HG03571 (cell line): ENCODE results near the gene MED4.

Source experiments
- ATAC-seq: cut with Tn5 transposase; IDR thresholded peaks from one replicate; pipeline ENCODE4 v1.9.1; 2021; ENCODE audit not compliant: unreplicated experiment

Gene MED4

GRCh38 chr13:48038761-48039160 lies 56.1 kb downstream of the MED4 start:
- no peak for ATAC-seq

GRCh38 chr13:48037346-48038173 lies 57.3 kb downstream of the MED4 start, which contains the start of gene NUDT15:
Gene NUDT15 (plus strand): TSS chr13:48037726. CDS start chr13:48037747, 21 bp downstream.
- peak; percentile 94 for ATAC-seq

- ATAC-seq: no peak
These were observed 65.0 kb downstream of the MED4 start for GRCh38 chr13:48029859-48030258.

- no peak for ATAC-seq
These were observed 66.8 kb downstream of the MED4 start for GRCh38 chr13:48028066-48028465.
